ENCODE measurements around the gene FRMD1. TPM values are rescaled to one million over a fixed set of nuclear protein-coding genes. Genes with fewer than 3 reads are reported as not detected.

Gene FRMD1
- polyA plus RNA-seq, 6 donors from 2014 or later: not detected

- Mint-ChIP-seq H3K27me3 (peaks cover 8 to 35% (median 15%) of the 10 kb centered on the region in 3 donors), H3K36me3 (no peaks in the 10 kb centered on the region), H3K4me3 (no peak overlapping the region), H3K9me3 (peaks cover 1 to 9% (median 7%) of the 10 kb centered on the region in 7 donors), H3K27ac (no peak overlapping the region), H3K4me1 (no peaks in the 10 kb centered on the region)
- ATAC-seq (ENCODE audit: low read depth in 2 of 2) (no peak), DNase-seq (no peak)
These were observed 18.2 kb upstream of the FRMD1 start for GRCh38 chr6:168097221-168097620.

- H3K27me3 Mint-ChIP-seq: peaks cover 5 to 27% (median 8%) of the 10 kb centered on the region in 3 donors
- no peak overlapping the region for H3K4me3 Mint-ChIP-seq
- H3K27ac Mint-ChIP-seq: no peak overlapping the region
- H3K4me1 Mint-ChIP-seq: no peaks in the 10 kb centered on the region
- H3K36me3 Mint-ChIP-seq: no peaks in the 10 kb centered on the region
- ATAC-seq (ENCODE audit: low read depth in 2 of 2): no peak
- DNase-seq: no peak
- H3K9me3 Mint-ChIP-seq: peaks cover 5 to 17% (median 9%) of the 10 kb centered on the region in 7 donors
These were observed 17.3 kb upstream of the FRMD1 start for GRCh38 chr6:168096271-168096764.

- ATAC-seq (ENCODE audit: low read depth in 2 of 2) (no peak), DNase-seq (no peak)
- H3K4me3 Mint-ChIP-seq: no peak overlapping the region
- H3K9me3 Mint-ChIP-seq: peaks cover 5 to 17% (median 9%) of the 10 kb centered on the region in 7 donors
- no peak overlapping the region for H3K27ac Mint-ChIP-seq
- peaks cover 5 to 27% (median 8%) of the 10 kb centered on the region in 3 donors for H3K27me3 Mint-ChIP-seq
- no peaks in the 10 kb centered on the region for H3K4me1 Mint-ChIP-seq
- H3K36me3 Mint-ChIP-seq: no peaks in the 10 kb centered on the region
These were observed 16.8 kb upstream of the FRMD1 start for GRCh38 chr6:168095716-168096250.

GRCh38 chr6:168095171-168095691, 16.2 kb upstream of the FRMD1 start:
- Mint-ChIP-seq H3K4me1 (no peaks in the 10 kb centered on the region), H3K27me3 (peaks cover 5 to 23% (median 8%) of the 10 kb centered on the region in 3 donors), H3K9me3 (peaks cover 8 to 17% (median 10%) of the 10 kb centered on the region in 7 donors), H3K27ac (no peak overlapping the region), H3K36me3 (no peaks in the 10 kb centered on the region), H3K4me3 (no peak overlapping the region)
- no peak for DNase-seq
- no peak for ATAC-seq (ENCODE audit: low read depth in 2 of 2)

- Mint-ChIP-seq H3K9me3 (peaks cover 8 to 17% (median 12%) of the 10 kb centered on the region in 7 donors), H3K4me1 (no peaks in the 10 kb centered on the region), H3K27me3 (peaks cover 0 to 10% (median 8%) of the 10 kb centered on the region in 3 donors), H3K27ac (no peak overlapping the region), H3K36me3 (no peaks in the 10 kb centered on the region), H3K4me3 (no peak overlapping the region)
- ATAC-seq (ENCODE audit: low read depth in 2 of 2) (no peak), DNase-seq (no peak)
These were observed 14.6 kb upstream of the FRMD1 start for GRCh38 chr6:168093634-168094033.

- Mint-ChIP-seq H3K9me3 (peaks cover 8 to 17% (median 12%) of the 10 kb centered on the region in 7 donors), H3K4me1 (no peaks in the 10 kb centered on the region), H3K27ac (no peak overlapping the region), H3K4me3 (no peak overlapping the region), H3K27me3 (peaks cover 0 to 8% (median 5%) of the 10 kb centered on the region in 3 donors), H3K36me3 (no peaks in the 10 kb centered on the region)
- DNase-seq (no peak), ATAC-seq (ENCODE audit: low read depth in 2 of 2) (no peak)
These were observed 14.1 kb upstream of the FRMD1 start for GRCh38 chr6:168093071-168093505.

- ATAC-seq (ENCODE audit: low read depth in 2 of 2) (no peak), DNase-seq (no peak)
- Mint-ChIP-seq H3K4me1 (no peaks in the 10 kb centered on the region), H3K4me3 (no peak overlapping the region), H3K27me3 (peaks cover 0 to 3% (median under 1%) of the 10 kb centered on the region in 3 donors), H3K27ac (no peak overlapping the region), H3K9me3 (peaks cover 8 to 17% (median 12%) of the 10 kb centered on the region in 7 donors), H3K36me3 (no peaks in the 10 kb centered on the region)
These were observed 13.5 kb upstream of the FRMD1 start for GRCh38 chr6:168092541-168092940.

GRCh38 chr6:168091381-168092264, 12.6 kb upstream of the FRMD1 start:
- Mint-ChIP-seq H3K9me3 (peaks cover 8 to 17% (median 12%) of the 10 kb centered on the region in 7 donors), H3K4me3 (no peak overlapping the region), H3K27ac (no peak overlapping the region), H3K27me3 (no peaks in the 10 kb centered on the region), H3K36me3 (no peaks in the 10 kb centered on the region), H3K4me1 (no peaks in the 10 kb centered on the region)
- DNase-seq (no peak), ATAC-seq (ENCODE audit: low read depth in 2 of 2) (no peak)

- Mint-ChIP-seq H3K27ac (no peak overlapping the region), H3K36me3 (no peaks in the 10 kb centered on the region), H3K4me1 (no peaks in the 10 kb centered on the region), H3K4me3 (no peak overlapping the region), H3K9me3 (peaks cover 8 to 17% (median 12%) of the 10 kb centered on the region in 7 donors), H3K27me3 (no peaks in the 10 kb centered on the region)
- DNase-seq (no peak), ATAC-seq (ENCODE audit: low read depth in 2 of 2) (no peak)
These were observed 11.7 kb upstream of the FRMD1 start for GRCh38 chr6:168090706-168091105.

- Mint-ChIP-seq H3K4me3 (no peak overlapping the region), H3K9me3 (peaks cover 8 to 17% (median 12%) of the 10 kb centered on the region in 7 donors), H3K36me3 (no peaks in the 10 kb centered on the region), H3K27me3 (no peaks in the 10 kb centered on the region), H3K27ac (no peak overlapping the region), H3K4me1 (no peaks in the 10 kb centered on the region)
- DNase-seq (no peak), ATAC-seq (ENCODE audit: low read depth in 2 of 2) (no peak)
These were observed 11.2 kb upstream of the FRMD1 start for GRCh38 chr6:168090064-168090690.

GRCh38 chr6:168089186-168090063, 10.4 kb upstream of the FRMD1 start:
- Mint-ChIP-seq H3K27me3 (no peaks in the 10 kb centered on the region), H3K27ac (no peak overlapping the region), H3K36me3 (no peaks in the 10 kb centered on the region), H3K9me3 (peaks cover 8 to 17% (median 12%) of the 10 kb centered on the region in 7 donors), H3K4me1 (no peaks in the 10 kb centered on the region), H3K4me3 (no peak overlapping the region)
- DNase-seq (no peak), ATAC-seq (ENCODE audit: low read depth in 2 of 2) (no peak)

- Mint-ChIP-seq H3K4me1 (no peaks in the 10 kb centered on the region), H3K9me3 (peaks cover 8 to 17% (median 10%) of the 10 kb centered on the region in 7 donors), H3K27me3 (no peaks in the 10 kb centered on the region), H3K27ac (no peak overlapping the region), H3K4me3 (peak overlapping the region in 1 of 8 donors; percentile 16), H3K36me3 (no peaks in the 10 kb centered on the region)
- ATAC-seq (ENCODE audit: low read depth in 2 of 2) (no peak), DNase-seq (no peak)
These were observed 9.4 kb upstream of the FRMD1 start for GRCh38 chr6:168088161-168089053.
